Lower lobe of right lung (tissue), 2 donors: ENCODE results near the gene COQ7. TPM values are rescaled to one million over a fixed set of nuclear protein-coding genes. Genes with fewer than 3 reads are reported as not detected.

ENCODE experiments used
- ATAC-seq, 2 donors: fragments of 200-7000 bp; cut with Tn5 transposase; one replicate each; pipeline ENCODE4 v1.9.1; 2020 to 2022; ENCODE audit warnings: mild to moderate bottlenecking in 2 of 2, moderate library complexity in 2 of 2
- DNase-seq: peaks from one replicate; pipeline ENCODE4 v3.0.0-alpha.2; 2020
- H3K27ac ChIP-seq: fragments of 200-600 bp; one replicate; pipeline ENCODE4 v1.8.0; 2022
- H3K27me3 ChIP-seq: fragments of 200-600 bp; one replicate; pipeline ENCODE4 v1.8.0; 2022; ENCODE audit warnings: low read depth
- H3K36me3 ChIP-seq: fragments of 200-600 bp; one replicate; pipeline ENCODE4 v1.8.0; 2022; ENCODE audit warnings: mild to moderate bottlenecking
- H3K4me1 ChIP-seq: fragments of 200-600 bp; one replicate; pipeline ENCODE4 v1.8.0; 2022
- H3K4me3 ChIP-seq: fragments of 200-600 bp; one replicate; pipeline ENCODE4 v1.8.0; 2022; ENCODE audit warnings: mild to moderate bottlenecking
- H3K9me3 ChIP-seq: fragments of 200-600 bp; one replicate; pipeline ENCODE4 v1.8.0; 2022
- CTCF ChIP-seq: fragments of 200-600 bp; IDR thresholded peaks from one replicate; pipeline ENCODE4 v1.8.0; 2022; ENCODE audit warnings: antibody characterized with exemption, mild to moderate bottlenecking
- intact Hi-C: fragments of 100-400 bp; cut with DNase I; formaldehyde crosslinking; loops from one replicate; pipeline ENCODE4 v1.11.0; 2022
- long read RNA-seq: library from polyadenylated mRNA; unstranded; transcript quantifications from one replicate; pipeline ENCODE4 v2.0.0, GENCODE V29; 2021
- total RNA-seq: library from RNA; stranded (reverse); fragmentation: NEBNext Ultra II Directional; extraction: Animal tissue kit (Norgen Biotek cat#: 25700); gene quantifications from one replicate; pipeline ENCODE4 v1.2.1, GENCODE V29; 2021
- donor health status: DM: no; HTN: yes; CAD: no; lungs with severe emphysema.

The COQ7 gene
- 17.3 TPM for total RNA-seq
- long read RNA-seq, transcript COQ7-201 (6 exons, 2,657 nt), result major isoform, 7 of 19 reads
- long read RNA-seq, partial matches to known transcripts, result 1 of 19 reads
- long read RNA-seq, other reads (novel, unspliced or antisense), result 6 of 19 reads

DNA sequence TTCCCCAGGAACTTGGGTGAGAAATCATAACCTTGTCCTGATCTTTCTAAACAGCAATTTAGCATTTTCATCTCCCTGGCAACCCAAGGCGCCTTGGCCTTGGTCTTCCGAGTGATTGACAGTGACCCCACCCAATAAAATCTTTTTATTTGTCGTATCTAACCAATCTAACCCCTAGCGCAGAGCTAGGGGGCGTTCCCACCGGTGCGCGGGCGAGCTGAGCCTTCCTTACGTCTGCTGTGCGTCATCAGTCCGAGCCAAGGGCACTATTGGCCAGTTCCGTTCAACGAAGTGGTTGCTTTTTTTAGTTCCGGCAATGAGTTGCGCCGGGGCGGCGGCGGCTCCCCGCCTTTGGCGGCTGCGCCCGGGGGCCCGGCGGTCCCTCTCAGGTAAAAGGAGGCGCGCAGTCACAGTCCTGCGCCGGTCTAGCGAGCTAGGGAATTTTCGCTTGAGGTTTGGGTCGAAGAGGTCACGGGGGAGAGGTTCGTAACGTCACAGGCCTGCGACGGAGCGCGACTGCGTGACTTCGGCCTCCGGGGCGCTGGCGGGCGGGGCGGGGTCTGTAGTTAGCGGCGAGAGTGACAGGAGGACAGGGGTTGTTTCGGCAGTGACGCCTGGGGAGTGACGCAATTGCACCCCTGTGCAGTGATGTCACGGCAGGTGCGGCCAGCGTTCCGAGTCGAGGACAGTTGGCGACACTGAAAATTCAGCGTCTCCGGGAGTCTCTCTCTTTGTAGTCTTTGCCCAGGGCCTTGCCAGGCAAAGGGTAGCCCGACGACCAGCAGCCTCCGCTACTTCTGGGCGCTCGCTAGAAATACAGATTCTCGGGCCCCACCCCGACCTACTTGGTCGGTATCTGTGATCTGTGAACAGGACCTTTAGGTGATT lies at the start of gene COQ7:
TSS of gene COQ7 (plus strand) at position 266 of the 888 bp plus-strand sequence. CDS start at position 317, 51 bp downstream.
- intact Hi-C loops, result no loop called here
- ATAC-seq, result peak; percentile 98 to 99
- DNase-seq, result peak; percentile 99
- H3K36me3 ChIP-seq, result peaks cover 12% of the 10 kb centered on the region
- peak within 1 kb of the TSS; percentile 77 for H3K4me3 ChIP-seq
- TF ChIP-seq CTCF, result no peak
- H3K4me1 ChIP-seq, result peaks cover 15% of the 10 kb centered on the region
- peak within 1 kb of the TSS; percentile 99 for H3K27ac ChIP-seq
- no peaks in the 10 kb centered on the region for H3K27me3 ChIP-seq
- no peaks in the 10 kb centered on the region for H3K9me3 ChIP-seq

DNA sequence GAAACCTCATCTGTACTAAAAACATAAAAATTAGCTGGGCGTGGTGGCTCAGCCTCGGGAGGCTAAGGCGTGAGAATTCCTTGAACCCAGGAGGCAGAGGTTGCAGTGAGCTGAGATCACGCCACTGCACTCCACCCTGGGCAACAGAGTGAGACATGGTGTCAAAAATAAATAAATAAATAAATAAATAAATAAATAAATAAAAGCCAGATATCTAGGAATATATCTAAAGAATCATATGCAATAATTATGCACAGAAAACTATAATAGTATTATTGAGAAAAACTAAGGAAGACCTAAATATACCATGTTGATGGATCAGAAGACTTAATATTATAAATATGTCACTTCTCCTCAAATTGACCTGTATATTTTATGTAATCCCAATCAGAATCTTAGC lies 46.7 kb upstream of the COQ7 start:
- Histone ChIP-seq H3K4me3 (no peak overlapping the region), H3K27ac (no peak overlapping the region), H3K27me3 (no peaks in the 10 kb centered on the region), H3K9me3 (no peaks in the 10 kb centered on the region), H3K4me1 (no peaks in the 10 kb centered on the region), H3K36me3 (peaks cover 16% of the 10 kb centered on the region)
- DNase-seq (no peak), ATAC-seq (no peak)
- no peak for TF ChIP-seq CTCF
- intact Hi-C loops, result no loop called here

DNA sequence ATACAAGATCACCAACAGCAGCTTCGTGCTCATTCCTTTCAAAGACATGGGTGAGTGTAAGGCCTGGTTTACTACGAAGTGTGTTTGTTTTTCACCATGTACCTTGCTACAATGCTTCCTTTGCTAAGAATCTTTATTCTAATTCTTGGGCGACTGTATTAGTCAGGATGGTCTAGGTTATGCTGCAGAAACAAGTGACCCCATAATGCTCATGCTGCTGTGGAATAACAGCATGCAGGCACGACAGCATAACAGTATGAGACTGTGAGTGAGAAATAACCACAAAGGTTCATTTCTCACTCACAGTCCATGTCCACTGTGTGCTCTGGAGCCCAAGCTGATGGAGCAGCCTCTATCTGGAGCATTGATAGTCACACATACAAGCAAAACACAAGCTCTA lies 45.7 kb upstream of the COQ7 start:
- Histone ChIP-seq H3K36me3 (peaks cover 13% of the 10 kb centered on the region), H3K27me3 (no peaks in the 10 kb centered on the region), H3K9me3 (no peaks in the 10 kb centered on the region), H3K27ac (no peak overlapping the region), H3K4me1 (no peaks in the 10 kb centered on the region), H3K4me3 (no peak overlapping the region)
- ATAC-seq (no peak), DNase-seq (no peak)
- no peak for TF ChIP-seq CTCF
- intact Hi-C loops, result no loop called here

DNA sequence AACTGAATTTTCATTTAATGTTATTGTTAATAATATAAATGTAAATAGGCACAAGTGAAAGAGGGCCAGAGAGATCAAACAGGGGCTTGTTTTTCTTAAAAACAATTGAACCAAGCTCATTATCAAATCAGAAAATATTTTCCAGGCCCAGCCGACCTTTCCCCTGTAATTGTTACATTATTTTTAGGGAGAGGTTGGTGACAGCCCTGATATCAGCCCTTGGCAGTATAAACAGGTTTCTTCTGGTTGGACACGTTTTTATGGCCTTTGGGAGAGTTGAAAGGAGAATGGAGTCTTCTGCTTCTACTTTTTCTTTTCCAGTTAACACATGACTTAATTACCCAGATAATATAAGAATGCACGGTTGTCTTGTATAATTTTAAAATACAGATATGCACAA lies 40.0 kb upstream of the COQ7 start:
- H3K36me3 ChIP-seq, result peaks cover 10% of the 10 kb centered on the region
- DNase-seq, result no peak

DNA sequence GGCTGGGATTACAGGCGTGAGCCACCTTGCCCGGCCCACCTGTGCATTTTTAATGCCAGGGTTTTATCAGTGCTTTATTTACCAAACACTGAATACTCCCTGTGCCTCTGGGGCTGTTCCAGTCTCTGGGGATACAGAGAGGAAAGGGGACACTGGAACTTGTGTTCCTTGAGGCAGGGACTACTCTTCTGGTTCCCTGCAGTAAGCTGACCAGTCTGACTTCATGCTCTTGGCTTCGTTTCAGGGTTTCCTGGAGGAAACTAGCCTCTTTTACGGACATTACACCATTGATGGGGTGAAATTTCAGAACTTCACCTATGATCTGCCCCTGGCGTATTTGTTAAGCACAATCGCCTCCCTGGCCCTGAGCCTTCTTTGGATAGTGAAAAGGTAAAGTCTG lies 37.4 kb upstream of the COQ7 start:
- Histone ChIP-seq H3K27ac (no peak overlapping the region), H3K9me3 (no peaks in the 10 kb centered on the region), H3K4me1 (no peaks in the 10 kb centered on the region), H3K36me3 (peaks cover 4% of the 10 kb centered on the region), H3K4me3 (no peak overlapping the region), H3K27me3 (no peaks in the 10 kb centered on the region)
- intact Hi-C loops, result no loop called here
- DNase-seq, result no peak
- ATAC-seq, result no peak
- no peak for TF ChIP-seq CTCF

More for the DNA sequence above, 40.0 kb upstream of the COQ7 start:
- Histone ChIP-seq H3K4me3 (no peak overlapping the region), H3K9me3 (no peaks in the 10 kb centered on the region), H3K4me1 (no peaks in the 10 kb centered on the region), H3K27me3 (no peaks in the 10 kb centered on the region), H3K27ac (no peak overlapping the region)
- intact Hi-C loops, result no loop called here
- no peak for ATAC-seq
- no peak for TF ChIP-seq CTCF
